ENCODE results near the gene SMYD3. TPM values are rescaled to one million over a fixed set of nuclear protein-coding genes. Genes with fewer than 3 reads are reported as not detected.

SMYD3 gene
- polyA plus RNA-seq, 2 of the 4 experiments (the other 2 are of a cell fraction), result 18.2 to 35.2 TPM

- TF ChIP-seq ESRRA (IDR thresholded peaks at IDR 0.05; ENCODE audit: borderline replicate concordance, low read length) (no peak), ATOH8 (CRISPR knock-in tag; IDR thresholded peaks at IDR 0.05; ENCODE audit: low read depth) (no peak)
- CTCF ChIA-PET, result interaction anchor here (0.9 kb wide), 1 partner anchor 18 kb away, joined by 3 read pairs; no protein-coding TSS in a partner anchor
- no peak for DNase-seq (ENCODE audit: low read depth in 1 of 2, low spot score in 1 of 2)
- FAIRE-seq, result no peak
- ATAC-seq, result no peak
- H3K4me1 ChIP-seq, result no peaks in the 10 kb centered on the region
- 34% methylated on average over 4 of the region's 4 CpGs for WGBS (ENCODE audit: missing lambda C conversion rate)
- POLR2A ChIA-PET, result no interaction called here
- H3K4me3 ChIP-seq, result no peak overlapping the region
- no peaks in the 10 kb centered on the region for H3K9me3 ChIP-seq
- H3K27ac ChIP-seq, result no peak overlapping the region
- H3K4me2 ChIP-seq, result no peak overlapping the region
These were observed 756.0 kb downstream of the SMYD3 start for GRCh38 chr1:245751116-245751515.

- FAIRE-seq (no peak), ATAC-seq (no peak)
- no peak overlapping the region for H3K27ac ChIP-seq
These were observed 756.8 kb downstream of the SMYD3 start for GRCh38 chr1:245750261-245750660.

GRCh38 chr1:245749053-245749452, 758.0 kb downstream of the SMYD3 start:
- Histone ChIP-seq H3K4me3 (no peak overlapping the region), H3K4me1 (no peaks in the 10 kb centered on the region), H3K4me2 (no peak overlapping the region), H3K9me3 (no peaks in the 10 kb centered on the region), H3K27ac (no peak overlapping the region)
- WGBS (ENCODE audit: missing lambda C conversion rate), result 38% methylated on average over 3 of the region's 3 CpGs
- FAIRE-seq, result no peak
- POLR2A ChIA-PET, result no interaction called here
- no peak for ATAC-seq
- CTCF ChIA-PET, result no interaction called here
- TF ChIP-seq RNF2 (IDR thresholded peaks at IDR 0.05; ENCODE audit: borderline replicate concordance, low read depth), result no peak
- no peak for TF ChIP-seq FOSL2 (IDR thresholded peaks at IDR 0.05)
- no peak for TF ChIP-seq FOSL2 (CRISPR knock-in tag; IDR thresholded peaks at IDR 0.05)
- TF ChIP-seq PHF8 (IDR thresholded peaks at IDR 0.05; ENCODE audit: borderline replicate concordance, low read depth), result no peak
- TF ChIP-seq CHD4 (IDR thresholded peaks at IDR 0.05; ENCODE audit: borderline replicate concordance), result no peak
- DNase-seq (ENCODE audit: low read depth in 1 of 2, low spot score in 1 of 2), result no peak

More at GRCh38 chr1:245750261-245750660, 756.8 kb downstream of the SMYD3 start:
- WGBS (ENCODE audit: missing lambda C conversion rate), result 84% methylated on average over 3 of the region's 3 CpGs
- Histone ChIP-seq H3K4me2 (no peak overlapping the region), H3K4me3 (no peak overlapping the region), H3K4me1 (no peaks in the 10 kb centered on the region), H3K9me3 (no peaks in the 10 kb centered on the region)
- CTCF ChIA-PET, result no interaction called here
- TF ChIP-seq POLR2A (IDR thresholded peaks at IDR 0.05; ENCODE audit: low read length) (no peak), FOSB (CRISPR knock-in tag; IDR thresholded peaks at IDR 0.05) (no peak), HEYL (CRISPR knock-in tag; IDR thresholded peaks at IDR 0.05) (no peak), HOXB13 (CRISPR knock-in tag; IDR thresholded peaks at IDR 0.05; ENCODE audit: low read depth) (no peak), ESRRA (IDR thresholded peaks at IDR 0.05; ENCODE audit: borderline replicate concordance, low read length) (no peak), SREBF2 (IDR thresholded peaks at IDR 0.05) (no peak), HMGXB4 (CRISPR knock-in tag; IDR thresholded peaks at IDR 0.05; ENCODE audit: borderline replicate concordance) (no peak), JUNB (IDR thresholded peaks at IDR 0.05) (no peak)
- DNase-seq (ENCODE audit: low read depth in 1 of 2, low spot score in 1 of 2), result no peak
- POLR2A ChIA-PET, result no interaction called here

GRCh38 chr1:245748646-245749045, 758.4 kb downstream of the SMYD3 start:
- no peak for ATAC-seq
- Histone ChIP-seq H3K4me1 (no peaks in the 10 kb centered on the region), H3K9me3 (no peaks in the 10 kb centered on the region), H3K4me2 (no peak overlapping the region), H3K27ac (no peak overlapping the region), H3K4me3 (no peak overlapping the region)
- 84% methylated on average over 3 of the region's 3 CpGs for WGBS (ENCODE audit: missing lambda C conversion rate)
- TF ChIP-seq MAZ (IDR thresholded peaks at IDR 0.05; ENCODE audit: borderline replicate concordance, low read depth, low read length), result no peak
- TF ChIP-seq SREBF2 (IDR thresholded peaks at IDR 0.05), result no peak
- no peak for TF ChIP-seq PBX3 (IDR thresholded peaks at IDR 0.05)
- TF ChIP-seq REST (IDR thresholded peaks at IDR 0.05), result no peak
- no peak for TF ChIP-seq MAFK (IDR thresholded peaks at IDR 0.05; ENCODE audit: partially characterized antibody)
- no peak for TF ChIP-seq ATOH8 (CRISPR knock-in tag; IDR thresholded peaks at IDR 0.05; ENCODE audit: low read depth)
- ChIA-PET POLR2A (no interaction called here), CTCF (no interaction called here)
- FAIRE-seq, result no peak
- no peak for DNase-seq (ENCODE audit: low read depth in 1 of 2, low spot score in 1 of 2)
